Astrocyte of the spinal cord (primary cell): ENCODE measurements around the gene TTC28.

Source experiments
- DNase-seq: peaks from one replicate; pipeline ENCODE4 v3.0.0; 2011; ENCODE audit warnings: low read depth, low spot score
- H3K4me3 ChIP-seq: 2 replicates; pipeline ENCODE4 v1.5.1; 2011; ENCODE audit warnings: low read depth, mild to moderate bottlenecking, low read length, moderate library complexity
- in situ Hi-C: cut with HindIII; loops from 2 replicates; pipeline ENCODE4 v1.10.0; 2017; ENCODE audit warnings: low sequenced_read_pairs
- TF ChIP-seq, protein P1 (sequence below): IDR thresholded peaks from 2 replicates; pipeline ENCODE4 v1.5.1; 2012; ENCODE audit warnings: low read depth, mild to moderate bottlenecking, low read length, inconsistent platforms

The TTC28 gene

GRCh38 chr22:27961182-27961581 is 718.5 kb downstream of the TTC28 start:
- TF ChIP-seq, protein P1, sequence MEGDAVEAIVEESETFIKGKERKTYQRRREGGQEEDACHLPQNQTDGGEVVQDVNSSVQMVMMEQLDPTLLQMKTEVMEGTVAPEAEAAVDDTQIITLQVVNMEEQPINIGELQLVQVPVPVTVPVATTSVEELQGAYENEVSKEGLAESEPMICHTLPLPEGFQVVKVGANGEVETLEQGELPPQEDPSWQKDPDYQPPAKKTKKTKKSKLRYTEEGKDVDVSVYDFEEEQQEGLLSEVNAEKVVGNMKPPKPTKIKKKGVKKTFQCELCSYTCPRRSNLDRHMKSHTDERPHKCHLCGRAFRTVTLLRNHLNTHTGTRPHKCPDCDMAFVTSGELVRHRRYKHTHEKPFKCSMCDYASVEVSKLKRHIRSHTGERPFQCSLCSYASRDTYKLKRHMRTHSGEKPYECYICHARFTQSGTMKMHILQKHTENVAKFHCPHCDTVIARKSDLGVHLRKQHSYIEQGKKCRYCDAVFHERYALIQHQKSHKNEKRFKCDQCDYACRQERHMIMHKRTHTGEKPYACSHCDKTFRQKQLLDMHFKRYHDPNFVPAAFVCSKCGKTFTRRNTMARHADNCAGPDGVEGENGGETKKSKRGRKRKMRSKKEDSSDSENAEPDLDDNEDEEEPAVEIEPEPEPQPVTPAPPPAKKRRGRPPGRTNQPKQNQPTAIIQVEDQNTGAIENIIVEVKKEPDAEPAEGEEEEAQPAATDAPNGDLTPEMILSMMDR = no peak
- H3K4me3 ChIP-seq = no peak overlapping the region
- DNase-seq = no peak
- in situ Hi-C loops = no loop called here

DNA sequence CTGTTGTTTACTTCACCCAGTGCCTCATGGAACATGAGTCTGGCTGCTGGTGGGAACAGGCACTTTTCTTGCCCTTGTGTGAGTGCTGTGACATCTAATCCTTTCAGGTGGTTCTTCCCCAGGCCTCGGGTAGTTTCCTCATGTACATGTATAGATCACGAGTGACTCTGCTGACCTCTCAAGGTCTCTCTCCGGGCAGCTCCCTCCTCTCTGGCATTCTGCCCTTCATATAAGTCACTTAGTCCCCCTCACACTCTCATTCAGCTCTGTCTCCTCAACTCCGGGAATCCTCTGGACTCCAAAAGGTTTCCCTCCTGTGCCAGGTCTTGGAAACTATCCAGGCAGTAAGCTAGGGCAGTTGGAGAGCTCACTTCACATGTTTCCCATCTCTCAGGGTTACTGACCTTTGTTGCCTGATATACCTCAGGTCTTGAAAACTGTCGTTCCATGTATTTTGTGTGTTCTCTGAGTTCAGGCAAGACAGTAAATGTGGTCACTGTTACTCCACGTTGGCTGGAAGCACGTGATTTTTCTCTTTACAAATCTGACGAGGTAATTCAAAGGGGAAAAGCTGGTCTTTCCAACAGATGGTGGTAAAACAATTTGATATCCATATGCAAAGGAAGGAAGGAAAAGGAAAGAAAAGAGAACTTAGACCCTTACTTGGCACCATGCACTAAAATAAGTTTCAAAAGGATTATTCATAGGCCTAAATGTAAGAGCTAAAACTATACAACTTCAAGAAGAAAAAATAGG is 720.1 kb downstream of the TTC28 start:
- DNase-seq = no peak
- no peak overlapping the region for H3K4me3 ChIP-seq
- in situ Hi-C loops = no loop called here
- TF ChIP-seq, protein P1 = no peak

GRCh38 chr22:27952779-27953178 is 726.9 kb downstream of the TTC28 start:
- H3K4me3 ChIP-seq = no peak overlapping the region
- TF ChIP-seq, protein P1 = no peak
- no peak for DNase-seq
- in situ Hi-C loops = no loop called here

- H3K4me3 ChIP-seq = no peak overlapping the region
- TF ChIP-seq, protein P1 = no peak
- in situ Hi-C loops = no loop called here
- peak; percentile 71 for DNase-seq
Observed at GRCh38 chr22:27952091-27952490, 727.5 kb downstream of the TTC28 start.

DNA sequence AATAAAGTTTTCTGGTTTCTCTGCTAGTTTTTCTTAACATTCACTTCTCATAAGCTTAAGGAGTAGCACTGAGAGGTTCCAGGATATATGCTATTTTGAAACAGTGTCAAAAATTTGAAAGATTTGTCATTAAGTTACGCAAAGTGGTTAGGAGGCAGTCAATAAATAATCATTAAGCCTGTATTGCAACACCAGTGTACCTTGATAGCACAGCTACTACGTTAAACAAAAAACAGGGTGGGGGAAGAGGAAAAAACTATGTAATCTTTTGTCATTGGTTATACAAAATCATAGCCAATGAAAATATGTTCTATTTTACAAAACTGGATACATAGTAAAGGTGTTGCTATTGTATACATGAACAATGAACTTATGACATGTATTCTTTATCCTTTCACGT is 730.2 kb downstream of the TTC28 start:
- no peak for DNase-seq
- in situ Hi-C loops = no loop called here
- H3K4me3 ChIP-seq = no peak overlapping the region
- TF ChIP-seq, protein P1 = no peak

DNA sequence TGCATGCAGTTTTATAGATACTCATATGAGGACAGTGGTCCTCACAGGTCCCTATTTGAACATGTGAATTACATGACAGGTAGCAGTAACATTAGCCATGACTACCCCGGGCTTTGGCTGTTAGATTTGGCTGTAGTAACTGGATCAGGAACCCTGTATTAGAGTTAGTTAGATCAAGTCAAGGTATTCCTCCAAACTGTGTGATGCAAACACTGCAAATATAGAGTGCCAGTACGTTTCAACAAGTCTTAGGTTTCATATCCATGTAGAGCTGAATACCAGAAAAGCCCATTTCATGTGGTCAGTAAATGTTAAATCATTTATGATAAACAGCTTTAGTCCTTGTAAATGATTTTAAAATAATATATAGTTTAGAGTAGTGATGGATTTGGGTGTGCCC is 731.1 kb downstream of the TTC28 start:
- DNase-seq = no peak
- H3K4me3 ChIP-seq = no peak overlapping the region
- TF ChIP-seq, protein P1 = no peak
- in situ Hi-C loops = no loop called here
